ENCODE measurements around the gene GCHFR.

- TF ChIP-seq TAF1 (IDR thresholded peaks at IDR 0.05; ENCODE audit: borderline replicate concordance, low read depth, low read length) (no peak), POLR2A (IDR thresholded peaks at IDR 0.05; ENCODE audit: low read depth, low read length) (no peak), POLR2AphosphoS5 (IDR thresholded peaks at IDR 0.05; ENCODE audit: low read depth, low read length) (no peak)
Observed at GRCh38 chr15:40766906-40767837, 3.3 kb downstream of the GCHFR start.

Data from GM12892 (cell line).